Ascending aorta (tissue), 2 donors: Measurements from ENCODE around the gene LYST. TPM values are rescaled to one million over a fixed set of nuclear protein-coding genes. Genes with fewer than 3 reads are reported as not detected.
"Not testable (repeated sequence)": the region's sequence is repeated elsewhere in the genome, so short reads cannot be mapped to it uniquely, and the experiment has no call there.

Source experiments
- DNase-seq, 2 donors: peaks; one replicate each; pipeline ENCODE4 v3.0.0-alpha.2; 2019; ENCODE audit warnings: low spot score in 2 of 2
- H3K27ac ChIP-seq, 2 donors: fragments of 200-600 bp; sonication (generic); one replicate each; pipeline ENCODE4 v1.5.1; 2016 to 2017; ENCODE audit warnings: mild to moderate bottlenecking in 1 of 2
- H3K27me3 ChIP-seq: fragments of 200-600 bp; sonication (generic); one replicate; pipeline ENCODE4 v1.5.1; 2017
- H3K36me3 ChIP-seq, 2 donors: fragments of 200-600 bp; sonication (generic); one replicate each; pipeline ENCODE4 v1.5.1; 2016
- H3K4me1 ChIP-seq, 2 donors: fragments of 200-600 bp; sonication (generic); one replicate each; pipeline ENCODE4 v1.5.1; 2016 to 2017; ENCODE audit warnings: mild to moderate bottlenecking in 1 of 2
- H3K4me3 ChIP-seq, 2 donors: fragments of 200-600 bp; sonication (generic); one replicate each; pipeline ENCODE4 v1.5.1; 2016 to 2017; ENCODE audit warnings: mild to moderate bottlenecking in 1 of 2
- H3K9me3 ChIP-seq, 2 donors: fragments of 200-600 bp; sonication (generic); one replicate each; pipeline ENCODE4 v1.5.1; 2016
- CTCF ChIP-seq, 3 experiments: fragments of 200-600 bp in 2 of 3; fragments of 450-650 bp in 1 of 3; sonication (generic) in 2 of 3; IDR thresholded peaks; one replicate each; pipeline ENCODE4 v1.5.1; 2016 to 2019; ENCODE audit warnings: antibody characterized with exemption in 3 of 3, mild to moderate bottlenecking in 1 of 3, moderate library complexity in 1 of 3
- intact Hi-C: fragments of 100-400 bp; cut with DNase I; formaldehyde crosslinking; loops from one replicate; pipeline ENCODE4 v1.15.1; 2023
- total RNA-seq: library from RNA; depleted of rRNA; stranded (reverse); fragments of >200 nt; gene quantifications from one replicate; pipeline ENCODE4 v1.1.0, GENCODE V29; 2016

The LYST gene
- total RNA-seq, 1 donor from 2014 or later = 169 TPM

GRCh38 chr1:235910357-235911299 is 43.9 kb upstream of the LYST start:
- DNase-seq = peak in 1 of 2 donors; percentile 78
- H3K36me3 ChIP-seq = no peaks in the 10 kb centered on the region
- H3K27ac ChIP-seq = peak overlapping the region; percentile 82 to 83
- no peaks in the 10 kb centered on the region for H3K27me3 ChIP-seq
- H3K9me3 ChIP-seq = no peaks in the 10 kb centered on the region
- TF ChIP-seq CTCF (IDR thresholded peaks at IDR 0.05) = no peak
- intact Hi-C loops = loop anchor here (2.0 kb wide), 1 partner anchor 60 kb away; no protein-coding TSS in a partner anchor
- no peak overlapping the region for H3K4me3 ChIP-seq
- H3K4me1 ChIP-seq = peaks cover 9 to 15% of the 10 kb centered on the region in 2 donors

GRCh38 chr1:235908742-235909520 is 42.2 kb upstream of the LYST start:
- peak in 1 of 2 donors; percentile 87 for DNase-seq
- no peaks in the 10 kb centered on the region for H3K9me3 ChIP-seq
- H3K4me3 ChIP-seq = no peak overlapping the region
- no peaks in the 10 kb centered on the region for H3K36me3 ChIP-seq
- peak overlapping the region; percentile 82 to 83 for H3K27ac ChIP-seq
- TF ChIP-seq CTCF (IDR thresholded peaks at IDR 0.05) = peak in 1 of 3 experiments; percentile 17
- intact Hi-C loops = loop anchor here (1.0 to 5.0 kb wide), 5 partner anchors 8 to 402 kb away; partner anchors contain the start of genes LYST and NID1
- H3K27me3 ChIP-seq = no peaks in the 10 kb centered on the region
- H3K4me1 ChIP-seq = peaks cover 9 to 15% of the 10 kb centered on the region in 2 donors

- TF ChIP-seq CTCF (IDR thresholded peaks at IDR 0.05) = no peak
- H3K36me3 ChIP-seq = no peaks in the 10 kb centered on the region
- H3K4me3 ChIP-seq = no peak overlapping the region
- H3K9me3 ChIP-seq = no peaks in the 10 kb centered on the region
- peaks cover 9 to 22% of the 10 kb centered on the region in 2 donors for H3K4me1 ChIP-seq
- intact Hi-C loops = loop anchor here (1.0 to 5.0 kb wide), 4 partner anchors 25 to 401 kb away; partner anchors contain the start of genes LYST and NID1
- no peaks in the 10 kb centered on the region for H3K27me3 ChIP-seq
- DNase-seq = no peak
- peak overlapping the region; percentile 49 to 56 for H3K27ac ChIP-seq
Observed at GRCh38 chr1:235907897-235908240, 41.2 kb upstream of the LYST start.

- TF ChIP-seq CTCF (IDR thresholded peaks at IDR 0.05) = no peak
- Histone ChIP-seq H3K27ac (peak overlapping the region; percentile 49 to 56), H3K9me3 (no peaks in the 10 kb centered on the region), H3K4me3 (no peak overlapping the region), H3K4me1 (peaks cover 9 to 22% of the 10 kb centered on the region in 2 donors), H3K36me3 (no peaks in the 10 kb centered on the region), H3K27me3 (no peaks in the 10 kb centered on the region)
- intact Hi-C loops = loop anchor here (5.0 kb wide), 2 partner anchors 160 to 400 kb away; partner anchors contain the start of gene NID1
- DNase-seq = no peak
Observed at GRCh38 chr1:235907187-235907896, 40.6 kb upstream of the LYST start.

GRCh38 chr1:235906436-235906835 is 39.7 kb upstream of the LYST start:
- DNase-seq = no peak
- intact Hi-C loops = loop anchor here (5.0 kb wide), 2 partner anchors 161 to 399 kb away; partner anchors contain the start of gene NID1
- Histone ChIP-seq H3K9me3 (no peaks in the 10 kb centered on the region), H3K27me3 (no peaks in the 10 kb centered on the region), H3K4me3 (no peak overlapping the region), H3K27ac (no peak overlapping the region), H3K36me3 (no peaks in the 10 kb centered on the region), H3K4me1 (peaks cover 9 to 22% of the 10 kb centered on the region in 2 donors)
- TF ChIP-seq CTCF (IDR thresholded peaks at IDR 0.05) = no peak

GRCh38 chr1:235903809-235904208 is 37.1 kb upstream of the LYST start:
- intact Hi-C loops, H3K27ac ChIP-seq: not testable (repeated sequence)

More at GRCh38 chr1:235903809-235904208, 37.1 kb upstream of the LYST start:
- not testable (repeated sequence) for H3K27me3 ChIP-seq, H3K36me3 ChIP-seq, H3K9me3 ChIP-seq, H3K4me3 ChIP-seq, H3K4me1 ChIP-seq, DNase-seq
